IPS-20b (cell line): Measurements from ENCODE around the gene PTPRK.

ENCODE experiments used
- H3K27ac ChIP-seq: one replicate; pipeline ENCODE4 v1.5.1; 2013; ENCODE audit warnings: low read length
- H3K27me3 ChIP-seq: 2 replicates; pipeline ENCODE4 v1.6.1; 2013; ENCODE audit warnings: mild to moderate bottlenecking, low read length, inconsistent platforms; ENCODE audit not compliant: insufficient read depth
- H3K36me3 ChIP-seq: 2 replicates; pipeline ENCODE4 v1.6.1; 2013; ENCODE audit warnings: low read depth, mild to moderate bottlenecking, inconsistent platforms, low read length, moderate library complexity; ENCODE audit not compliant: insufficient read depth
- H3K4me1 ChIP-seq: 2 replicates; pipeline ENCODE4 v1.6.1; 2013; ENCODE audit warnings: mild to moderate bottlenecking, control low read depth, inconsistent platforms, low read length, moderate library complexity; ENCODE audit not compliant: insufficient read depth
- H3K4me3 ChIP-seq: 2 replicates; pipeline ENCODE4 v1.5.1; 2013; ENCODE audit warnings: mild to moderate bottlenecking, low read length, inconsistent platforms
- H3K9ac ChIP-seq: 2 replicates; pipeline ENCODE4 v1.6.1; 2013; ENCODE audit warnings: low read depth, mild to moderate bottlenecking, inconsistent platforms, low read length, moderate library complexity
- H3K9me3 ChIP-seq: 2 replicates; pipeline ENCODE4 v1.6.1; 2013; ENCODE audit warnings: mild to moderate bottlenecking, low read depth, low read length, inconsistent platforms; ENCODE audit not compliant: insufficient read depth

PTPRK gene

DNA sequence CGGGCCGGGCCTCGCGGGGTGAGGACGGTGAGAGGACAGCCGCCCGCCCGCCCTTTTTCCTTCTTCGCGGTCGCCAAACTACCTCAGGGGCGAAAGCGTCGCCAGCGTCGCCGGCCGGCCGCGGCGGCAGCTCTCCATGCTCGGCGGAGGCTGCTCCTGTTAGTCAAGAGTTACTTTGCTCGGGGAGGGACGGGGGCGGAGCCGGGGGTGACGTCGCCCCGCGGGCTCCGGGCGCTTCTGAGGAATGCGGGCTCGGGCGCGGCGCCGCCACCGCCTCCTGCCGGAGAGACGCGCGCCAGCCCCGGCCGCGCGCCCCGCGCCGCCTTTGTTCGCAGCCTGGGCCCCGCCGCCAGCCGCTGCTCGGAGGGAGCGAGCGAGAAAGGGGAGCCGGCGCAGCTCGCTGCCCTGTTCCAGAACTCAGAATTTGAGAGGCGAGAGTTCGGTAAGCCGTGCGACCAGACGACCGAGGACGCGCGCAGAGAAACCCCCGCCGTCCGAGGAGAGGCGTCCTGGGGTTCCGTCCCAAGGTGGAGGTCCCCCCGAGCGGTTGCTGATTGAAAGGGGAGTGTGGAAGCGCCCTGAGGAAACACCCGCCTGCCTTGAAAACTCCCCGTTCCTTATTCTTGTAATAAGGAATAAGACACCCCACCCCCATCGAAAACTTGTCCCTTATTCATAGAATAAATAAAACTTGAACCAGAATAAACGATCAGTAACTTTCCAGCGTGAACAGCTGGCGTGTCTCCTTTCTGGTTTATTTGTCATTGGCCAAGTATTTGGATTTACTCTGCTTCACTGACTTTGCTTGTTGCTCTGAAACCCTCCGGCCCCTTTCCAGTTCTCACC is at the start of gene PTPRK:
Gene PTPRK, minus strand, starts transcription at position 164 of the 846 bp plus-strand sequence. CDS start 241 bp downstream, outside the sequence.
- H3K4me1 ChIP-seq = peaks cover 5% of the 10 kb centered on the region; the same call in 1 of the 2 replicates
- H3K9me3 ChIP-seq = no peaks in the 10 kb centered on the region
- peaks cover 13% of the 10 kb centered on the region; the same call in 1 of the 2 replicates for H3K27me3 ChIP-seq
- peak within 1 kb of the TSS; percentile 95 for H3K9ac ChIP-seq
- H3K27ac ChIP-seq = peak within 1 kb of the TSS; percentile 73
- no peaks in the 10 kb centered on the region for H3K36me3 ChIP-seq
- H3K4me3 ChIP-seq = peak within 1 kb of the TSS; percentile 75

GRCh38 chr6:128567029-128567428 is 46.6 kb upstream of the PTPRK start:
- no peaks in the 10 kb centered on the region for H3K27me3 ChIP-seq
- no peaks in the 10 kb centered on the region for H3K36me3 ChIP-seq
- peaks cover 2% of the 10 kb centered on the region; the same call in 1 of the 2 replicates for H3K4me1 ChIP-seq
- no peak overlapping the region for H3K4me3 ChIP-seq
- no peaks in the 10 kb centered on the region; the same call in 1 of the 2 replicates for H3K9me3 ChIP-seq
- no peak overlapping the region for H3K27ac ChIP-seq
- no peak overlapping the region for H3K9ac ChIP-seq

- no peak overlapping the region for H3K9ac ChIP-seq
- no peaks in the 10 kb centered on the region for H3K9me3 ChIP-seq
- no peaks in the 10 kb centered on the region for H3K27me3 ChIP-seq
- H3K4me1 ChIP-seq = no peaks in the 10 kb centered on the region
- no peak overlapping the region for H3K4me3 ChIP-seq
- H3K27ac ChIP-seq = no peak overlapping the region
- no peaks in the 10 kb centered on the region for H3K36me3 ChIP-seq
Measured at GRCh38 chr6:128560966-128561365, 40.6 kb upstream of the PTPRK start.

- Histone ChIP-seq H3K27ac (no peak overlapping the region), H3K27me3 (no peaks in the 10 kb centered on the region), H3K4me1 (no peaks in the 10 kb centered on the region), H3K9me3 (no peaks in the 10 kb centered on the region), H3K9ac (no peak overlapping the region), H3K4me3 (no peak overlapping the region), H3K36me3 (no peaks in the 10 kb centered on the region)
Measured at GRCh38 chr6:128558924-128559323, 38.5 kb upstream of the PTPRK start.

GRCh38 chr6:128558021-128558420 is 37.6 kb upstream of the PTPRK start:
- H3K4me1 ChIP-seq = no peaks in the 10 kb centered on the region
- no peak overlapping the region for H3K4me3 ChIP-seq
- no peaks in the 10 kb centered on the region for H3K9me3 ChIP-seq
- no peaks in the 10 kb centered on the region for H3K27me3 ChIP-seq
- no peak overlapping the region for H3K9ac ChIP-seq
- H3K36me3 ChIP-seq = no peaks in the 10 kb centered on the region
- no peak overlapping the region for H3K27ac ChIP-seq

- Histone ChIP-seq H3K27me3 (no peaks in the 10 kb centered on the region), H3K4me3 (no peak overlapping the region), H3K9me3 (no peaks in the 10 kb centered on the region), H3K4me1 (no peaks in the 10 kb centered on the region), H3K36me3 (no peaks in the 10 kb centered on the region), H3K9ac (no peak overlapping the region), H3K27ac (no peak overlapping the region)
Measured at GRCh38 chr6:128557081-128557480, 36.7 kb upstream of the PTPRK start.

- Histone ChIP-seq H3K36me3 (no peaks in the 10 kb centered on the region), H3K4me3 (no peak overlapping the region)
Measured at GRCh38 chr6:128554302-128554701, 33.9 kb upstream of the PTPRK start.

DNA sequence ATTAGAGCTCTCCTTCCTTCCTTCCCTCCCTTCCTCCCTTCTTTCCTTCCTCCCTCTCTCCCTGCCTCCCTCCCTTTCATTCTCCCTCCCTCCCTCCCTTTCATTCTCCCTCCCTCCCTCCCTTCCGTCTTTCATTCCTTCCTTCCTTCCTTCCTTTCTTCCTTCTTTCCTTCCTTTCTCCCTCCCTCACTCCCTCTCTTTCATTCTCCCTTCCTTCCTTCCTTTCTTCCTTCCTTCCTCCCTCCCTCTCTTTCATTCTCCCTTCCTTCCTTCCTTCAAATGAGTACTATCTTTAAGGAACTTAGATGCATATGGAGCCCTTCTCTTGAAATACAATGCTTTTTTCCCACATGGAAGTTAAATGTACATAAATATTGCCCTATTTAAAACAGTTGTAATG is 20.9 kb upstream of the PTPRK start:
- Histone ChIP-seq H3K9ac (no peak overlapping the region), H3K27me3 (no peaks in the 10 kb centered on the region), H3K27ac (no peak overlapping the region), H3K4me1 (no peaks in the 10 kb centered on the region), H3K36me3 (no peaks in the 10 kb centered on the region), H3K4me3 (no peak overlapping the region), H3K9me3 (no peaks in the 10 kb centered on the region)

More at GRCh38 chr6:128554302-128554701, 33.9 kb upstream of the PTPRK start:
- Histone ChIP-seq H3K4me1 (no peaks in the 10 kb centered on the region), H3K9ac (no peak overlapping the region), H3K9me3 (no peaks in the 10 kb centered on the region), H3K27ac (no peak overlapping the region), H3K27me3 (no peaks in the 10 kb centered on the region)

DNA sequence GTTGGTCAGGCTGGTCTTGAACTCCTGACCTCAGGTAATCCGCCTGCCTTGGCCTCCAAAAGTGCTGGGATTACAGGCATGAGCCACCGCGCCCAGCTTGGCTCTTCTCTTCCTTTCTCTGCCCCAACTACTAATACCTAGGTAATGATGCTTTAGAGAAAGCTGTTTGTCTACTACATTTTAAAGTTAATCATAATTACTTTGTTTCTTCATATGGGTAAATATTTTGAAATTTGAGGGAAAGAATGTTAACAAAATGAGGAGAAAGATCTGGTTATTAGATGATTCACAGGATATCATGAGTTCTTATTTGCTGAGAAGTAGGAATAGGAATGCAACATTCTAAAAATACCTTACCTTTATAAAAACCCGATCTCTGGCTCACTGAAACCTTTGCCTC is 18.4 kb upstream of the PTPRK start:
- Histone ChIP-seq H3K9me3 (no peaks in the 10 kb centered on the region), H3K27me3 (no peaks in the 10 kb centered on the region), H3K27ac (no peak overlapping the region), H3K36me3 (no peaks in the 10 kb centered on the region), H3K4me3 (no peak overlapping the region), H3K9ac (no peak overlapping the region), H3K4me1 (no peaks in the 10 kb centered on the region)

DNA sequence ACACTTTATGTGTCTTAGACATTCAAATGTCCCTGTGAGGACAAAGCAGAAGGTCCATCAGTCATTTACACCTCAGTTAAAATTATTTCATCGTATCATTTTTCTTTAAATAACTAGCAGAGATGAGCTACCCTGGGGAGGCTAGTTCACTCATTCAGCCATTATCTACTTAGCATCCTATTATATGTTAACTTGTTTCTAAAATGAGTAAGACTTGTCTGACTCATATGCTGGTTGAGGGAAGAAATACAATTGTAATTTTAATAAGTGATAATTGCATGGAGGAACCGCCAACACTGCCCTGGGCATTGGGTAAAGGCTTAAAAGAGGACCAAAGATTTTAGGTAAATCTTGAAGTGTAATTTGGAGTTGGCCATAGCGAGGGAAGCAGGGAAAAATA is 12.4 kb upstream of the PTPRK start:
- no peak overlapping the region for H3K9ac ChIP-seq
- H3K4me3 ChIP-seq = no peak overlapping the region
- no peaks in the 10 kb centered on the region for H3K36me3 ChIP-seq
- H3K27ac ChIP-seq = no peak overlapping the region
- H3K9me3 ChIP-seq = no peaks in the 10 kb centered on the region
- H3K27me3 ChIP-seq = no peaks in the 10 kb centered on the region
- no peaks in the 10 kb centered on the region for H3K4me1 ChIP-seq

GRCh38 chr6:128532136-128532535 is 11.7 kb upstream of the PTPRK start:
- Histone ChIP-seq H3K9ac (no peak overlapping the region), H3K27ac (no peak overlapping the region), H3K4me3 (no peak overlapping the region), H3K36me3 (no peaks in the 10 kb centered on the region), H3K27me3 (no peaks in the 10 kb centered on the region), H3K9me3 (no peaks in the 10 kb centered on the region), H3K4me1 (no peaks in the 10 kb centered on the region)

DNA sequence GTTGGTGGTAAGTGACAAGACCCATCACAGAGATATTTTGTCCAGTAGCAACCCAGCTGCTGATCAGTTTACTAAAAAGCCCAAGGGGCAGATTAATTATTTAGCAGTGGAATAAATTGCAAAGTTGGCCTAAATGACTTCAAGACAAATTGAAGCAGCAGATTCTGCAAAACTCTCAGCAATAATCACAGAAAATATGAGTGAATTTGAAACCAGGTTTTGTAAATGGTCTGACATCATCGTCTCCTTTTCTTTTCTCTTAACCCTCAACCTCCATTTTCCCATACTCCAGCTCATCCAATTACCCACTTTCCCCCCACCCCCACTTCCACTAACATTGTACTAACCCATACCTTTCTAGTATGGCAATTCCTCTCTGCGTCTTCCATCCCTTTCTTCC is 11.3 kb upstream of the PTPRK start:
- Histone ChIP-seq H3K27me3 (no peaks in the 10 kb centered on the region), H3K4me1 (no peaks in the 10 kb centered on the region), H3K9me3 (no peaks in the 10 kb centered on the region), H3K36me3 (no peaks in the 10 kb centered on the region), H3K27ac (no peak overlapping the region), H3K9ac (no peak overlapping the region), H3K4me3 (no peak overlapping the region)
